CD14-positive monocyte (primary cell): ENCODE data around the gene ENPP6. TPM values are rescaled to one million over a fixed set of nuclear protein-coding genes. Genes with fewer than 3 reads are reported as not detected.

Experiments used
- DNase-seq, 3 donors: peaks; one replicate each; pipeline ENCODE4 v3.0.0-alpha.2; 2011 to 2022
- H2AFZ ChIP-seq: 2 replicates; pipeline ENCODE4 v1.6.0; 2012; ENCODE audit warnings: mild to moderate bottlenecking, low read depth, low read length, inconsistent platforms; ENCODE audit not compliant: insufficient read depth, poor library complexity, severe bottlenecking
- H3K27ac ChIP-seq, 2 donors: 1 replicate in 1 of 2; 2 replicates in 1 of 2; pipeline ENCODE4 v1.5.1; 2012 to 2013; ENCODE audit warnings: low read length in 2 of 2, control low read depth in 1 of 2, inconsistent platforms in 1 of 2, low read depth in 1 of 2, mild to moderate bottlenecking in 1 of 2
- H3K27me3 ChIP-seq, 2 donors: one replicate each; pipeline versions ENCODE4 v1.6.0 to v1.6.1; 2011 to 2013; ENCODE audit warnings: low read length in 2 of 2; ENCODE audit not compliant: control insufficient read depth in 2 of 2, insufficient read depth in 2 of 2
- H3K36me3 ChIP-seq, 2 donors: replicated peaks in 1 of 2; 1 replicate in 1 of 2; 2 replicates in 1 of 2; pipeline versions ENCODE4 v1.5.1 to v1.6.1; 2012 to 2013; ENCODE audit warnings: low read length in 2 of 2, control low read depth in 1 of 2, inconsistent platforms in 1 of 2, mild to moderate bottlenecking in 1 of 2; ENCODE audit not compliant: insufficient read depth in 2 of 2, control insufficient read depth in 1 of 2
- H3K4me1 ChIP-seq, 2 donors: 1 replicate in 1 of 2; 2 replicates in 1 of 2; pipeline versions ENCODE4 v1.5.1 to v1.6.1; 2012 to 2013; ENCODE audit warnings: low read length in 2 of 2, control low read depth in 1 of 2, inconsistent platforms in 1 of 2, mild to moderate bottlenecking in 1 of 2, moderate library complexity in 1 of 2; ENCODE audit not compliant: insufficient read depth in 2 of 2, control insufficient read depth in 1 of 2
- H3K4me2 ChIP-seq: replicated peaks from 2 replicates; pipeline ENCODE3; 2012; ENCODE audit warnings: low read length, moderate library complexity, mild to moderate bottlenecking; ENCODE audit not compliant: poor library complexity, severe bottlenecking; ENCODE audit errors: extremely low read depth
- H3K4me3 ChIP-seq, 3 experiments: fragments of 200-600 bp in 1 of 3; sonication (generic) in 1 of 3; replicated peaks in 1 of 3; 1 replicate in 2 of 3; 2 replicates in 1 of 3; pipeline ENCODE4 v1.5.1; 2011 to 2013; ENCODE audit warnings: low read length in 3 of 3, mild to moderate bottlenecking in 3 of 3, control low read depth in 2 of 3, low read depth in 2 of 3, inconsistent platforms in 1 of 3, moderate library complexity in 1 of 3
- H3K79me2 ChIP-seq: 2 replicates; pipeline ENCODE4 v1.6.0; 2012; ENCODE audit warnings: mild to moderate bottlenecking, control low read depth, inconsistent platforms, low read length, moderate library complexity; ENCODE audit not compliant: insufficient read depth
- H3K9ac ChIP-seq: 2 replicates; pipeline ENCODE4 v1.6.0; 2017; ENCODE audit warnings: low read length, mild to moderate bottlenecking; ENCODE audit not compliant: insufficient read depth, poor library complexity, severe bottlenecking
- H3K9me3 ChIP-seq, 2 donors: replicated peaks in 1 of 2; 1 replicate in 1 of 2; 2 replicates in 1 of 2; pipeline versions ENCODE4 v1.5.1 to v1.6.1; 2012 to 2013; ENCODE audit warnings: low read length in 2 of 2, control low read depth in 1 of 2; ENCODE audit not compliant: control insufficient read depth in 1 of 2, insufficient read depth in 1 of 2
- H4K20me1 ChIP-seq: 2 replicates; pipeline ENCODE4 v1.6.0; 2012; ENCODE audit warnings: mild to moderate bottlenecking, low read length, control low read depth, moderate library complexity; ENCODE audit not compliant: insufficient read depth
- H3K27ac Mint-ChIP-seq, 7 donors: one replicate each; pipeline ENCODE4 v1.8.0; 2020; ENCODE audit warnings: mild to moderate bottlenecking in 7 of 7, mixed read lengths in 7 of 7, moderate library complexity in 6 of 7, inconsistent platforms in 2 of 7
- H3K27me3 Mint-ChIP-seq, 3 donors: one replicate each; pipeline ENCODE4 v1.8.0; 2021 to 2022; ENCODE audit warnings: low read depth in 3 of 3, mild to moderate bottlenecking in 3 of 3, mixed read lengths in 3 of 3, moderate library complexity in 3 of 3, inconsistent platforms in 1 of 3
- H3K36me3 Mint-ChIP-seq, 2 donors: one replicate each; pipeline ENCODE4 v1.8.0; 2020; ENCODE audit warnings: mixed read lengths in 2 of 2, inconsistent platforms in 1 of 2, mild to moderate bottlenecking in 1 of 2
- H3K4me1 Mint-ChIP-seq: one replicate; pipeline ENCODE4 v1.8.0; 2020; ENCODE audit warnings: mild to moderate bottlenecking, mixed read lengths
- H3K4me3 Mint-ChIP-seq, 2 donors: one replicate each; pipeline ENCODE4 v1.8.0; 2020; ENCODE audit warnings: mild to moderate bottlenecking in 2 of 2, mixed read lengths in 2 of 2, moderate library complexity in 1 of 2
- H3K9me3 Mint-ChIP-seq, 7 donors: one replicate each; pipeline ENCODE4 v1.8.0; 2020 to 2022; ENCODE audit warnings: mixed read lengths in 7 of 7, mild to moderate bottlenecking in 6 of 7, moderate library complexity in 6 of 7, inconsistent platforms in 2 of 7
- CTCF ChIP-seq: fragments of 200-600 bp; IDR thresholded peaks from one replicate; pipeline ENCODE4 v1.8.0; 2022; ENCODE audit warnings: antibody characterized with exemption, mild to moderate bottlenecking
- WGBS: methylation state at CpG from one replicate; pipeline ENCODE4 v1.1.5; 2013; ENCODE audit warnings: missing lambda C conversion rate; ENCODE audit not compliant: insufficient coverage; 5-methylcytosine and 5-hydroxymethylcytosine counted together
- intact Hi-C, 2 donors: fragments of 100-400 bp; cut with micrococcal nuclease; formaldehyde crosslinking; loops; one replicate each; pipeline versions ENCODE4 v1.15.0 to v1.15.1; 2023
- polyA plus RNA-seq, 3 donors: library from polyadenylated mRNA; depleted of rRNA in 1 of 3; unstranded in 2 of 3; stranded (reverse) in 1 of 3; fragments of 300-500 nt in 2 of 3; fragments of >200 nt in 1 of 3; fragmentation: Illumina TruSeq in 2 of 3; gene quantifications; 1 replicate in 2 of 3; 2 replicates in 1 of 3; pipeline ENCODE4 v1.2.3, GENCODE V29; 2012 to 2021

The ENPP6 gene
- polyA plus RNA-seq, 3 donors: 0.05 TPM; not detected in 2

GRCh38 chr4:184238072-184238745 is 20.5 kb upstream of the ENPP6 start:
- no peaks in the 10 kb centered on the region for H4K20me1 ChIP-seq
- no peak overlapping the region for H2AFZ ChIP-seq
- no peak overlapping the region for H3K9ac ChIP-seq
- peaks cover 0 to 3% of the 10 kb centered on the region in 2 donors for H3K27me3 ChIP-seq
- Mint-ChIP-seq H3K4me1 (peaks cover 3% of the 10 kb centered on the region), H3K4me3 (no peak overlapping the region), H3K9me3 (peaks cover 0 to 3% (median 0%) of the 10 kb centered on the region in 7 donors), H3K27ac (no peak overlapping the region), H3K36me3 (no peaks in the 10 kb centered on the region), H3K27me3 (peaks cover 3 to 6% (median 5%) of the 10 kb centered on the region in 3 donors)
- WGBS: 100% methylated on average over 1 of the region's 8 CpGs
- H3K36me3 ChIP-seq: no peaks in the 10 kb centered on the region
- no peaks in the 10 kb centered on the region for H3K79me2 ChIP-seq
- no peak for DNase-seq
- intact Hi-C loops: no loop called here
- H3K4me1 ChIP-seq: no peaks in the 10 kb centered on the region
- H3K4me2 ChIP-seq: no peak overlapping the region
- TF ChIP-seq CTCF: no peak
- no peaks in the 10 kb centered on the region for H3K9me3 ChIP-seq
- no peak overlapping the region for H3K27ac ChIP-seq
- H3K4me3 ChIP-seq: no peak overlapping the region

- no peak overlapping the region for H3K4me3 Mint-ChIP-seq
- Histone ChIP-seq H3K4me2 (no peak overlapping the region), H3K36me3 (no peaks in the 10 kb centered on the region), H4K20me1 (no peaks in the 10 kb centered on the region), H3K79me2 (no peaks in the 10 kb centered on the region), H2AFZ (no peak overlapping the region), H3K27me3 (peaks cover 0 to 3% of the 10 kb centered on the region in 2 donors), H3K4me1 (no peaks in the 10 kb centered on the region), H3K4me3 (no peak overlapping the region), H3K9me3 (no peaks in the 10 kb centered on the region), H3K27ac (no peak overlapping the region), H3K9ac (no peak overlapping the region)
- peaks cover 3 to 5% (median 4%) of the 10 kb centered on the region in 3 donors for H3K27me3 Mint-ChIP-seq
- WGBS: 0% methylated on average over 1 of the region's 2 CpGs
- peaks cover 0 to 3% (median 0%) of the 10 kb centered on the region in 7 donors for H3K9me3 Mint-ChIP-seq
- H3K27ac Mint-ChIP-seq: no peak overlapping the region
- peaks cover 3% of the 10 kb centered on the region for H3K4me1 Mint-ChIP-seq
- no peak for TF ChIP-seq CTCF
- intact Hi-C loops: no loop called here
- peak in 1 of 3 donors; percentile 14 for DNase-seq
- H3K36me3 Mint-ChIP-seq: no peaks in the 10 kb centered on the region
These were observed 19.9 kb upstream of the ENPP6 start for GRCh38 chr4:184237612-184238011.
